Mesenchymal stem cell (in vitro differentiated cells and primary cell): ENCODE data around the gene RPS16.

Experiments
- DNase-seq: peaks from one replicate; pipeline ENCODE4 v3.0.0-alpha.2; 2013
- H2AFZ ChIP-seq: one replicate; pipeline ENCODE4 v1.6.1; 2013; ENCODE audit warnings: low read depth, mild to moderate bottlenecking, control low read depth, inconsistent platforms, low read length, moderate library complexity
- H2AK5ac ChIP-seq: 2 replicates; pipeline ENCODE4 v1.6.1; 2013; ENCODE audit warnings: low read length, moderate library complexity, mild to moderate bottlenecking, inconsistent platforms; ENCODE audit not compliant: severe bottlenecking
- H2BK120ac ChIP-seq: one replicate; pipeline ENCODE4 v1.6.1; 2013; ENCODE audit warnings: low read depth, mild to moderate bottlenecking, inconsistent platforms, low read length, moderate library complexity
- H2BK12ac ChIP-seq, 2 experiments: one replicate each; pipeline ENCODE4 v1.6.1; 2013; ENCODE audit warnings: inconsistent platforms in 2 of 2, low read length in 2 of 2, mild to moderate bottlenecking in 2 of 2, moderate library complexity in 2 of 2, control low read depth in 1 of 2
- H2BK15ac ChIP-seq: one replicate; pipeline ENCODE4 v1.6.1; 2013; ENCODE audit warnings: mild to moderate bottlenecking, low read depth, inconsistent platforms; ENCODE audit not compliant: poor library complexity, severe bottlenecking
- H2BK5ac ChIP-seq: 2 replicates; pipeline ENCODE4 v1.6.1; 2013; ENCODE audit warnings: low read depth, mild to moderate bottlenecking, low read length, control low read depth, inconsistent platforms; ENCODE audit not compliant: poor library complexity, severe bottlenecking
- H3K14ac ChIP-seq, 2 experiments: one replicate each; pipeline ENCODE4 v1.6.1; 2013; ENCODE audit warnings: inconsistent platforms in 2 of 2, low read length in 2 of 2, control low read depth in 1 of 2, mild to moderate bottlenecking in 1 of 2, moderate library complexity in 1 of 2
- H3K18ac ChIP-seq, 2 experiments: one replicate each; pipeline ENCODE4 v1.6.1; 2013; ENCODE audit warnings: inconsistent platforms in 2 of 2, low read length in 2 of 2, control low read depth in 1 of 2, low read depth in 1 of 2, mild to moderate bottlenecking in 1 of 2
- H3K23ac ChIP-seq, 2 experiments: one replicate each; pipeline ENCODE4 v1.6.1; 2013; ENCODE audit warnings: inconsistent platforms in 2 of 2, low read length in 2 of 2, mild to moderate bottlenecking in 2 of 2, moderate library complexity in 2 of 2, control low read depth in 1 of 2
- H3K27ac ChIP-seq: 2 replicates; pipeline ENCODE4 v1.5.1; 2013; ENCODE audit warnings: mild to moderate bottlenecking, moderate library complexity, low read length, control low read depth, inconsistent platforms; ENCODE audit not compliant: poor library complexity, severe bottlenecking
- H3K27me3 ChIP-seq, 2 experiments: 2 replicates each; pipeline versions ENCODE4 v1.6.1 to v1.7.0; 2013; ENCODE audit warnings: low read length in 2 of 2, mild to moderate bottlenecking in 2 of 2, moderate library complexity in 2 of 2, control low read depth in 1 of 2, inconsistent platforms in 1 of 2; ENCODE audit not compliant: control insufficient read depth in 1 of 2, insufficient read depth in 1 of 2
- H3K36me3 ChIP-seq, 2 experiments: 2 replicates each; pipeline versions ENCODE4 v1.6.1 to v1.7.0; 2013; ENCODE audit warnings: low read length in 2 of 2, control low read depth in 1 of 2, inconsistent platforms in 1 of 2, low read depth in 1 of 2, mild to moderate bottlenecking in 1 of 2; ENCODE audit not compliant: insufficient read depth in 2 of 2, control insufficient read depth in 1 of 2
- H3K4ac ChIP-seq, 2 experiments: one replicate each; pipeline ENCODE4 v1.6.1; 2013; ENCODE audit warnings: inconsistent platforms in 2 of 2, low read length in 2 of 2, mild to moderate bottlenecking in 2 of 2, moderate library complexity in 2 of 2, control low read depth in 1 of 2, low read depth in 1 of 2
- H3K4me1 ChIP-seq: 2 replicates; pipeline ENCODE4 v1.6.1; 2013; ENCODE audit warnings: low read depth, low read length, control low read depth; ENCODE audit not compliant: control insufficient read depth, insufficient read depth
- H3K4me2 ChIP-seq: 2 replicates; pipeline ENCODE4 v1.6.1; 2013; ENCODE audit warnings: low read length, mild to moderate bottlenecking, inconsistent platforms; ENCODE audit not compliant: poor library complexity, severe bottlenecking
- H3K4me3 ChIP-seq, 2 experiments: 2 replicates each; pipeline versions ENCODE4 v1.5.1 to v1.7.0; 2013; ENCODE audit warnings: low read length in 2 of 2, mild to moderate bottlenecking in 2 of 2, control low read depth in 1 of 2, low read depth in 1 of 2; ENCODE audit not compliant: insufficient read depth in 1 of 2
- H3K79me1 ChIP-seq: replicated peaks from 2 replicates; pipeline ENCODE4 v1.6.1; 2013; ENCODE audit warnings: mild to moderate bottlenecking, control low read depth, low read length, inconsistent platforms; ENCODE audit not compliant: poor library complexity, severe bottlenecking
- H3K9ac ChIP-seq: 2 replicates; pipeline ENCODE4 v1.7.0; 2013; ENCODE audit warnings: mild to moderate bottlenecking, low read length, moderate library complexity
- H3K9me3 ChIP-seq: 2 replicates; pipeline ENCODE4 v1.7.0; 2013; ENCODE audit warnings: mild to moderate bottlenecking, low read length; ENCODE audit not compliant: control insufficient read depth
- H4K8ac ChIP-seq: one replicate; pipeline ENCODE4 v1.6.1; 2013; ENCODE audit warnings: inconsistent platforms, mild to moderate bottlenecking, low read length, moderate library complexity
- H4K91ac ChIP-seq: one replicate; pipeline ENCODE4 v1.6.1; 2013; ENCODE audit warnings: mild to moderate bottlenecking, low read length, inconsistent platforms
- WGBS: methylation state at CpG from one replicate; pipeline ENCODE4 v1.1.7; 2013; ENCODE audit warnings: mixed read lengths; 5-methylcytosine and 5-hydroxymethylcytosine counted together

RPS16 gene

GRCh38 chr19:39411081-39411831, 24.5 kb downstream of the RPS16 start:
- H3K27ac ChIP-seq = peak overlapping the region; percentile 35
- peak overlapping the region; percentile 32 to 92 for H2BK12ac ChIP-seq
- H3K4me3 ChIP-seq = peak overlapping the region in 1 of 2 experiments; percentile 76
- H2BK15ac ChIP-seq = peak overlapping the region; percentile 95
- peak overlapping the region; percentile 72 for H4K8ac ChIP-seq
- no peaks in the 10 kb centered on the region for H3K79me1 ChIP-seq
- peak overlapping the region; percentile 56 for H2BK120ac ChIP-seq
- H3K18ac ChIP-seq = peak overlapping the region; percentile 9 to 84
- H3K9ac ChIP-seq = peak overlapping the region; percentile 98
- peaks cover 15 to 25% of the 10 kb centered on the region in 2 experiments for H3K36me3 ChIP-seq
- peak overlapping the region in 1 of 2 experiments; percentile 0 for H3K23ac ChIP-seq
- DNase-seq = peak; percentile 99
- no peak overlapping the region for H2AFZ ChIP-seq
- H3K4me2 ChIP-seq = peak overlapping the region; percentile 27
- peak overlapping the region; percentile 64 for H2AK5ac ChIP-seq
- H2BK5ac ChIP-seq = no peak overlapping the region
- H3K9me3 ChIP-seq = no peaks in the 10 kb centered on the region
- WGBS = 41% methylated on average over 7 of the region's 9 CpGs
- peak overlapping the region in 1 of 2 experiments; percentile 5 for H3K4ac ChIP-seq
- no peaks in the 10 kb centered on the region for H3K27me3 ChIP-seq
- peaks cover 43% of the 10 kb centered on the region for H3K4me1 ChIP-seq
- H4K91ac ChIP-seq = peak overlapping the region; percentile 77
- H3K14ac ChIP-seq = peak overlapping the region in 1 of 2 experiments; percentile 37

DNA sequence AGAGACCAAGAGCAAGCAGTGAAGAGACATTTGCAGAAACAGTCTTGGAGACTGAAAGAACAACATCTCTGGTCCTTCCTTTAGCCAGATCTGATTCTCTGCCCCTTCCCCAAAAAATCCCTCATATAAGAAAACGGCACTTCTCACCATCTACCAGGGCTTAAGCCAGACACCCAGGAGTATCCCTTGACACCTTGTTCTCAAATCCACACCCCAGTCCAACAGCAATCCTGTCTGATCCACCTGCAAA, 25.0 kb downstream of the RPS16 start:
- H3K18ac ChIP-seq = peak overlapping the region in 1 of 2 experiments; percentile 86
- peak overlapping the region in 1 of 2 experiments; percentile 23 for H2BK12ac ChIP-seq
- no peaks in the 10 kb centered on the region for H3K79me1 ChIP-seq
- H2AK5ac ChIP-seq = peak overlapping the region; percentile 64
- peak overlapping the region; percentile 95 for H2BK15ac ChIP-seq
- no peak overlapping the region for H3K14ac ChIP-seq
- no peak overlapping the region for H3K27ac ChIP-seq
- 80% methylated on average over 1 of the region's 1 CpG for WGBS
- no peak overlapping the region for H3K23ac ChIP-seq
- DNase-seq = no peak
- no peaks in the 10 kb centered on the region for H3K27me3 ChIP-seq
- H3K4me1 ChIP-seq = peaks cover 42% of the 10 kb centered on the region
- H4K8ac ChIP-seq = peak overlapping the region; percentile 61
- H3K9ac ChIP-seq = peak overlapping the region; percentile 98
- peak overlapping the region in 1 of 2 experiments; percentile 14 for H3K4ac ChIP-seq
- no peak overlapping the region for H2AFZ ChIP-seq
- H2BK120ac ChIP-seq = peak overlapping the region; percentile 56
- H3K4me2 ChIP-seq = no peak overlapping the region
- no peak overlapping the region for H4K91ac ChIP-seq
- H3K4me3 ChIP-seq = peak overlapping the region in 1 of 2 experiments; percentile 76
- H3K36me3 ChIP-seq = peaks cover 15 to 20% of the 10 kb centered on the region in 2 experiments
- H2BK5ac ChIP-seq = no peak overlapping the region
- H3K9me3 ChIP-seq = no peaks in the 10 kb centered on the region

DNA sequence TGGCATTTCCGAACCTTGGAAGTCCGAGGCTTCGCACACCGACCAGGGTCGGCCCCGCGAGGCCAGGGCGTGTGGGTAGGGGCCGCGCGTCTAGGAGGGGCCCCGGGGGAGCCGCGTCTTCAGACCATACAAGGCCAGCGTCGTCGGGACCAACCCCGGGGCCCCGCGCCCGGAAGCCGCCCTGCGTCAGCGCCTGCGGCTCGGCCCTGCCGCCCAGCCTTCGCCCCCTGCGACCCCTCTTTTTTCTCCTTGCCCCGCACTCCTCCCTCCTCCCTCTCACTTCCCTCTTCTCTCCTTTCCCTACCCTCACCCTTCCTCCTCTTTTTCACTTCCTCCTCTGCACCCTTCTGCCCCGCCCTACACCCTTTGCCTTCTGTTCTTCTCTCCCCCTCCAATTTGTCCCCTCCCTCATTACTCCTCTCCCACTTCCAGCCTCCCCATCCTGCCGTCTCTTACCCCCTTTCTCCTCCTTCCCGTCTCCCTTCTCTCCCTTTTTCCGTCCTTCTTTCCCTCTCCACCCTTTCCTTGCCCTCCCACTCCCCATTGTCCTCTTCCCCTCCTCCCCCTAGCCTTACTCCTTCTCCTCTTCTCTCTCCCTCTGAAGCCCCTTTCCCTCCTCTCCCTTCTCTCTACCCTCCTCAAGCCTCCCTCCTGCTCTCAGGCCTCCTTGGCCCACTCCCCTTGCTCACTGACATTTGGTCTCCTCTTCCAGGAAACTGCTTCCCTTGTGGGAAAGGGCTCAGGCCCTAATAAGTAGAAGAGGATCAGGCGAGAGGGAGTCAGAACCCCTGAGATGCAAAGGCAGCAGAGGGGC, 25.5 kb downstream of the RPS16 start:
- H3K36me3 ChIP-seq = peaks cover 15 to 16% of the 10 kb centered on the region in 2 experiments
- H3K27me3 ChIP-seq = no peaks in the 10 kb centered on the region
- peak overlapping the region; percentile 90 for H2AK5ac ChIP-seq
- H2BK5ac ChIP-seq = peak overlapping the region; percentile 97
- H3K4ac ChIP-seq = peak overlapping the region; percentile 76 to 81
- peak overlapping the region; percentile 29 for H2BK15ac ChIP-seq
- H4K8ac ChIP-seq = peak overlapping the region; percentile 88
- H4K91ac ChIP-seq = peak overlapping the region; percentile 76
- H3K9ac ChIP-seq = peak overlapping the region; percentile 98
- peak overlapping the region; percentile 86 for H2BK120ac ChIP-seq
- H3K18ac ChIP-seq = peak overlapping the region; percentile 80 to 86
- H3K79me1 ChIP-seq = no peaks in the 10 kb centered on the region
- H3K23ac ChIP-seq = peak overlapping the region in 1 of 2 experiments; percentile 28
- H3K14ac ChIP-seq = peak overlapping the region in 1 of 2 experiments; percentile 53
- WGBS = 4% methylated on average over 35 of the region's 35 CpGs
- H3K27ac ChIP-seq = peak overlapping the region; percentile 78
- H3K4me1 ChIP-seq = peaks cover 36% of the 10 kb centered on the region
- H3K4me3 ChIP-seq = peak overlapping the region; percentile 61 to 76
- H3K4me2 ChIP-seq = peak overlapping the region; percentile 81
- peak overlapping the region; percentile 76 to 86 for H2BK12ac ChIP-seq
- no peaks in the 10 kb centered on the region for H3K9me3 ChIP-seq
- DNase-seq = peak; percentile 84
- no peak overlapping the region for H2AFZ ChIP-seq
